GM12878 (cell line): ENCODE data around the gene ABR. TPM values are rescaled to one million over a fixed set of nuclear protein-coding genes. Genes with fewer than 3 reads are reported as not detected.

Experiments used
- ATAC-seq: fragments of 200-7000 bp; cut with Tn5 transposase; 3 replicates; pipeline ENCODE4 v1.9.1; 2020; ENCODE audit warnings: mild to moderate bottlenecking, moderate library complexity
- BruUV-seq: library from RNA; stranded (reverse); fragments of 400-500 nt; replicated peaks from 2 replicates; lab custom pipeline; 2021; lab: Mats Ljungman, UMichigan
- CTCF ChIA-PET: fragments of 300-600 bp; sonication (Branson Sonifier 250); formaldehyde crosslinking; extraction: SDS; loops from one replicate; lab custom pipeline; 2021; ENCODE audit warnings: inconsistent platforms; lab: Yijun Ruan, JAX
- POLR2A ChIA-PET: fragments of 350-600 bp; formaldehyde crosslinking; extraction: SDS; loops from one replicate; lab custom pipeline; 2021; ENCODE audit warnings: inconsistent platforms; lab: Charles Lee
- RAD21 ChIA-PET: fragments of 300-600 bp; sonication (Branson Sonifier 250); formaldehyde crosslinking; loops from one replicate; lab custom pipeline; 2023; ENCODE audit warnings: antibody characterized with exemption; ENCODE audit not compliant: unreplicated experiment; lab: Charles Lee
- SMC1A ChIA-PET: fragments of 300-600 bp; sonication (Branson Sonifier 250); formaldehyde crosslinking; loops from one replicate; lab custom pipeline; 2023; ENCODE audit not compliant: unreplicated experiment, uncharacterized antibody; lab: Charles Lee
- DNase-seq: peaks from one replicate; pipeline ENCODE4 v3.0.0-alpha.2; 2011; ENCODE audit warnings: low read depth, low spot score
- FAIRE-seq: peaks from 3 replicates; lab custom pipeline; 2011; peaks lifted over from hg19 to GRCh38; lab: Jason Lieb, UNC
- H2AFZ ChIP-seq: 2 replicates; pipeline ENCODE4 v1.6.0; 2011; ENCODE audit warnings: low read depth, low read length, control low read depth; ENCODE audit not compliant: control insufficient read depth
- H3K27ac ChIP-seq: 2 replicates; pipeline ENCODE4 v1.5.1; 2011; ENCODE audit warnings: control low read depth; ENCODE audit not compliant: control insufficient read depth, insufficient read depth
- H3K27me3 ChIP-seq, 2 experiments: replicated peaks in 1 of 2; 2 replicates each; pipeline versions ENCODE4 v1.6.0 to v1.6.1; 2011; ENCODE audit warnings: low read length in 1 of 2; ENCODE audit not compliant: control insufficient read depth in 2 of 2, insufficient read depth in 2 of 2
- H3K36me3 ChIP-seq, 2 experiments: 2 replicates each; pipeline ENCODE4 v1.5.1; 2011; ENCODE audit warnings: low read length in 1 of 2; ENCODE audit not compliant: control insufficient read depth in 2 of 2, insufficient read depth in 2 of 2
- H3K4me1 ChIP-seq: 2 replicates; pipeline ENCODE4 v1.6.1; 2011; ENCODE audit warnings: mild to moderate bottlenecking, low read length, moderate library complexity, mixed read lengths; ENCODE audit not compliant: control insufficient read depth, insufficient read depth
- H3K4me2 ChIP-seq: 2 replicates; pipeline ENCODE4 v1.6.0; 2011; ENCODE audit warnings: control low read depth; ENCODE audit not compliant: control insufficient read depth, insufficient read depth
- H3K4me3 ChIP-seq: fragments of 200-600 bp; sonication (generic); 2 replicates; pipeline ENCODE4 v1.5.1; 2016
- H3K79me2 ChIP-seq: 2 replicates; pipeline ENCODE4 v1.6.0; 2011; ENCODE audit warnings: low read length; ENCODE audit not compliant: control insufficient read depth, insufficient read depth
- H3K9ac ChIP-seq: 2 replicates; pipeline ENCODE4 v1.8.0; 2011; ENCODE audit warnings: low read length, control low read depth, mixed read lengths; ENCODE audit not compliant: control insufficient read depth, insufficient read depth
- H3K9me3 ChIP-seq: replicated peaks from 3 replicates; pipeline ENCODE4 v1.5.1; 2011; ENCODE audit warnings: mild to moderate bottlenecking, low read length; ENCODE audit not compliant: control insufficient read depth, insufficient read depth
- H4K20me1 ChIP-seq: 2 replicates; pipeline ENCODE4 v1.6.0; 2011; ENCODE audit not compliant: control insufficient read depth, insufficient read depth
- CEBPZ ChIP-seq: fragments of 150-350 bp; IDR thresholded peaks from 2 replicates; pipeline ENCODE4 v1.6.1; 2016; ENCODE audit warnings: low read depth, low read length
- CHD2 ChIP-seq: IDR thresholded peaks from 2 replicates; pipeline ENCODE4 v1.6.1; 2011; ENCODE audit warnings: low read depth, low read length, improper control_type of control experiment, borderline replicate concordance
- E2F4 ChIP-seq: IDR thresholded peaks from 2 replicates; pipeline ENCODE4 v1.6.1; 2012; ENCODE audit warnings: low read depth, low read length, improper control_type of control experiment
- FOS ChIP-seq: IDR thresholded peaks from 3 replicates; pipeline ENCODE4 v1.6.1; 2011; ENCODE audit warnings: borderline replicate concordance; ENCODE audit not compliant: insufficient read length; ENCODE audit errors: extremely low read depth
- HCFC1 ChIP-seq: fragments of 150-350 bp; IDR thresholded peaks from 2 replicates; pipeline ENCODE4 v1.6.1; 2014; ENCODE audit warnings: low read length
- JUNB ChIP-seq: IDR thresholded peaks from 2 replicates; pipeline ENCODE4 v1.6.1; 2016; ENCODE audit warnings: antibody characterized with exemption, mild to moderate bottlenecking
- PAX8 ChIP-seq: fragments of 450-650 bp; IDR thresholded peaks from 2 replicates; pipeline ENCODE4 v1.6.1; 2017; ENCODE audit warnings: mild to moderate bottlenecking, moderate library complexity
- POLR2AphosphoS2 ChIP-seq: IDR thresholded peaks from 2 replicates; pipeline ENCODE4 v1.6.1; 2011; ENCODE audit warnings: low read depth, mild to moderate bottlenecking, low read length, improper control_type of control experiment, moderate library complexity
- RB1 ChIP-seq: fragments of 450-650 bp; formaldehyde crosslinking; IDR thresholded peaks from 2 replicates; pipeline ENCODE4 v1.6.1; 2017; ENCODE audit warnings: mild to moderate bottlenecking, borderline replicate concordance
- SMARCA5 ChIP-seq: fragments of 450-650 bp; IDR thresholded peaks from 2 replicates; pipeline ENCODE4 v1.6.1; 2017; ENCODE audit warnings: mild to moderate bottlenecking
- SREBF1 ChIP-seq: IDR thresholded peaks from 2 replicates; pipeline ENCODE4 v1.6.1; 2012; ENCODE audit warnings: mild to moderate bottlenecking, low read length
- SUPT20H ChIP-seq: IDR thresholded peaks from 2 replicates; pipeline ENCODE4 v1.6.1; 2011; ENCODE audit warnings: low read depth, mild to moderate bottlenecking, low read length, moderate library complexity, borderline replicate concordance; ENCODE audit not compliant: control insufficient read depth
- USF1 ChIP-seq: IDR thresholded peaks from 2 replicates; pipeline ENCODE4 v1.6.1; 2011; ENCODE audit warnings: borderline replicate concordance, low read depth, mild to moderate bottlenecking, moderate library complexity, mixed read lengths, low read length; ENCODE audit not compliant: insufficient read depth; ENCODE audit errors: extremely low read length
- ZNF24 ChIP-seq: fragments of 450-650 bp; IDR thresholded peaks from 2 replicates; pipeline ENCODE4 v1.6.1; 2017; ENCODE audit warnings: antibody characterized with exemption, mild to moderate bottlenecking
- WGBS: methylation state at CpG from one replicate; pipeline ENCODE4 v1.1.6; 2016; ENCODE audit warnings: low lambda C conversion rate; ENCODE audit not compliant: insufficient replicate concordance, insufficient coverage; ENCODE audit errors: missing lambda C conversion rate; 5-methylcytosine and 5-hydroxymethylcytosine counted together
- in situ Hi-C: fragments of 300-500 bp; cut with MboI; formaldehyde crosslinking; loops from 9 replicates; pipeline ENCODE4 v1.14.3; 2018; ENCODE audit warnings: mixed read lengths
- intact Hi-C: fragments of 100-400 bp; cut with micrococcal nuclease; formaldehyde crosslinking; loops from one replicate; pipeline ENCODE4 v1.14.2; 2022; ENCODE audit not compliant: unreplicated experiment
- polyA plus RNA-seq, 11 experiments: library from polyadenylated mRNA; depleted of rRNA in 4 of 11; unstranded in 6 of 11; stranded (reverse) in 5 of 11; fragments of >200 nt; fragmentation: Nextera tagmentation in 4 of 11; fragmentation: Illumina TruSeq in 1 of 11; extraction: Ambion mirVana in 4 of 11; extraction: Trizol in 1 of 11; gene quantifications; 1 replicate in 1 of 11; 2 replicates in 10 of 11; pipeline versions ENCODE4 v1.2.1 to v1.2.3, GENCODE V29; 2011 to 2016; ENCODE audit warnings: inconsistent platforms in 2 of 11, missing spikeins in 2 of 11, low read depth in 1 of 11
- total RNA-seq, 4 experiments: library from RNA; depleted of rRNA in 3 of 4; stranded (reverse); fragments of >200 nt in 3 of 4; fragmentation: Illumina TruSeq in 1 of 4; extraction: Trizol in 1 of 4; gene quantifications; 2 replicates each; pipeline versions ENCODE4 v1.2.1 to v1.2.3, GENCODE V29; 2013 to 2021

ABR gene
- total and polyA plus RNA-seq, 10 of the 15 experiments (the other 5 are each of a cell fraction or from before 2014, with no cell fraction given) = 1.4 to 112 (median 30.0) TPM

GRCh38 chr17:1125788-1126145 lies 54.0 kb downstream of the ABR start:
- Histone ChIP-seq H3K36me3 (peaks cover 4 to 7% of the 10 kb centered on the region in 2 experiments; a peak in 3 of 4 replicates), H3K79me2 (peaks cover 6% of the 10 kb centered on the region), H3K4me2 (no peak overlapping the region), H4K20me1 (no peaks in the 10 kb centered on the region), H3K4me1 (peaks cover 6% of the 10 kb centered on the region), H3K27ac (no peak overlapping the region), H3K9me3 (no peaks in the 10 kb centered on the region), H3K27me3 (no peaks in the 10 kb centered on the region), H3K9ac (no peak overlapping the region), H3K4me3 (no peak overlapping the region), H2AFZ (no peak overlapping the region)
- no TSS peak for BruUV-seq
- ChIA-PET POLR2A (no interaction called here), RAD21 (no interaction called here), SMC1A (no interaction called here), CTCF (no interaction called here)
- FAIRE-seq (no peak), DNase-seq (no peak), ATAC-seq (no peak)
- in situ Hi-C loops = loop anchor here (10.0 kb wide), 1 partner anchor 209 kb away; no protein-coding TSS in a partner anchor
- TF ChIP-seq CHD2 = no peak
- TF ChIP-seq E2F4 = no peak
- TF ChIP-seq SUPT20H = no peak
- TF ChIP-seq PAX8 = no peak
- no peak for TF ChIP-seq HCFC1
- no peak for TF ChIP-seq SREBF1
- no peak for TF ChIP-seq CEBPZ
- no peak for TF ChIP-seq POLR2AphosphoS2
- TF ChIP-seq SMARCA5 = no peak
- TF ChIP-seq ZNF24 = no peak
- TF ChIP-seq RB1 = no peak
- no peak for TF ChIP-seq FOS
- TF ChIP-seq JUNB = no peak
- TF ChIP-seq USF1 = no peak
- intact Hi-C loops = no loop called here
- 96% methylated on average over 11 of the region's 11 CpGs for WGBS
